ENCODE data around the gene BCAM.

The BCAM gene

DNA sequence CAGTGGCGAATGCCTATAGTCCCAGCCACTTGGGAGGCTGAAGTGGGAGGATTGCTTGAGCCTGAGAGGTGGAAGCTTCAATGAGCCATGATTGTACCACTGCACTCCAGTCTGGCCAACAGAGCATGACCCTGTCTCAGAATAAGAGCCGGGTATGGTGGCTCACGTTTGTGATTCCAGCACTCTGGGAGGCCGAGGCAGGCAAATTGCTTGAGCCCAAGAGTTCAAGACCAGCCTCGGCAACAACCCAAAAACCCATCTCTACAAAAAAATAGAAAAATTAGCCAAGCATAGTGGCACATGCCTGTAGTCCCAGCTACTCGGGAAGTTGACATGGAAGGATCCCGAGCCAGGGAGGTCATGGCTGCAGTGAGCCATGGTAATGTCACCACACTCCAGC lies 31.9 kb downstream of the BCAM start:
- TF ChIP-seq, protein P1, sequence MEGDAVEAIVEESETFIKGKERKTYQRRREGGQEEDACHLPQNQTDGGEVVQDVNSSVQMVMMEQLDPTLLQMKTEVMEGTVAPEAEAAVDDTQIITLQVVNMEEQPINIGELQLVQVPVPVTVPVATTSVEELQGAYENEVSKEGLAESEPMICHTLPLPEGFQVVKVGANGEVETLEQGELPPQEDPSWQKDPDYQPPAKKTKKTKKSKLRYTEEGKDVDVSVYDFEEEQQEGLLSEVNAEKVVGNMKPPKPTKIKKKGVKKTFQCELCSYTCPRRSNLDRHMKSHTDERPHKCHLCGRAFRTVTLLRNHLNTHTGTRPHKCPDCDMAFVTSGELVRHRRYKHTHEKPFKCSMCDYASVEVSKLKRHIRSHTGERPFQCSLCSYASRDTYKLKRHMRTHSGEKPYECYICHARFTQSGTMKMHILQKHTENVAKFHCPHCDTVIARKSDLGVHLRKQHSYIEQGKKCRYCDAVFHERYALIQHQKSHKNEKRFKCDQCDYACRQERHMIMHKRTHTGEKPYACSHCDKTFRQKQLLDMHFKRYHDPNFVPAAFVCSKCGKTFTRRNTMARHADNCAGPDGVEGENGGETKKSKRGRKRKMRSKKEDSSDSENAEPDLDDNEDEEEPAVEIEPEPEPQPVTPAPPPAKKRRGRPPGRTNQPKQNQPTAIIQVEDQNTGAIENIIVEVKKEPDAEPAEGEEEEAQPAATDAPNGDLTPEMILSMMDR (IDR thresholded peaks at IDR 0.05): no peak
- H3K4me1 ChIP-seq (ENCODE audit: control insufficient read depth in 1 of 2, insufficient read depth in 1 of 2, low read depth in 1 of 2, low read length in 1 of 2): peaks cover 13 to 15% of the 10 kb centered on the region in 2 experiments
- no peak overlapping the region for H3K4me3 ChIP-seq (ENCODE audit: low read depth in 1 of 2, low read length in 1 of 2)
- H3K27ac ChIP-seq: no peak overlapping the region
- H3K9me3 ChIP-seq: no peaks in the 10 kb centered on the region
- no peaks in the 10 kb centered on the region for H3K36me3 ChIP-seq
- no peaks in the 10 kb centered on the region for H3K27me3 ChIP-seq

DNA sequence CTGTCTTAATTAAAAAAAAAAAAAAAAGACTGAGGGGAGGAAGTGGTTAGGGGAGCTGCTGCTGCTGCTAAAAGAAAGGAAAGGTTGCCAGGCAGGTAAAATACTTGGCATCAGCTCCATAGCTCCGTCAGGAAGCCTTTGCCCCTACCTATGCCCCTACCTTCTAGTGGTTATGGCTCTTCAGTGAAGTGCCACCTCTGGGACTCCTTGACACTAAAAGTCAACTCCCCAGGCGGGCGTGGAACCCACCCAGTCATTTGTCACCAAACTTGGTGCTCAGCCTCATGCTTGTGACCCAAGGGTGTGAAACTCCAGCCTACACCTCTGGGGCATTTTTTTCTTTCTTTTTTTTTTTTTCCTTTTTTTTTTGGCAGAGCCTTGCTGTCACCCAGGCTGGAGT lies 32.3 kb downstream of the BCAM start:
- Histone ChIP-seq H3K27ac (no peak overlapping the region), H3K36me3 (no peaks in the 10 kb centered on the region), H3K9me3 (no peaks in the 10 kb centered on the region), H3K27me3 (peaks cover under 1% of the 10 kb centered on the region), H3K4me1 (ENCODE audit: control insufficient read depth in 1 of 2, insufficient read depth in 1 of 2, low read depth in 1 of 2, low read length in 1 of 2) (peaks cover 13 to 19% of the 10 kb centered on the region in 2 experiments), H3K4me3 (ENCODE audit: low read depth in 1 of 2, low read length in 1 of 2) (no peak overlapping the region)
- TF ChIP-seq, protein P1 (IDR thresholded peaks at IDR 0.05): no peak

DNA sequence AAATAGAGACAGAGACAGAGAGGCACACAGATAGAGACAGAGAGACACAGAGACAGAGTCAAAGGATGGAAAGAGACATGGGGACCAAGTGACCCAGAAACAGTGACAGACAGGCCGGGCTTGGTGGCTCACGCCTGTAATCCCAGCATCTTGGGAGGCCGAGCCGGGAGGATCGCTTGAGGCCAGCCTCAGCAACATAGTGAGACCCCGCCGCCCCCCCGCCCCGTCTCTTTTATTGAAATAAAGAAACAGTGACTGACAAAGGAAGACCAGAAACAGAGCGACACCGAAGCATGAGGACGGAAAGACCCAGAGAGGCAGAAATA lies 36.3 kb downstream of the BCAM start:
- no peaks in the 10 kb centered on the region for H3K36me3 ChIP-seq
- H3K27me3 ChIP-seq: peaks cover 29% of the 10 kb centered on the region
- peak overlapping the region; percentile 87 for H3K27ac ChIP-seq
- H3K9me3 ChIP-seq: no peaks in the 10 kb centered on the region
- peaks cover 31 to 51% of the 10 kb centered on the region in 2 experiments for H3K4me1 ChIP-seq (ENCODE audit: control insufficient read depth in 1 of 2, insufficient read depth in 1 of 2, low read depth in 1 of 2, low read length in 1 of 2)
- peak overlapping the region; percentile 68 to 88 for H3K4me3 ChIP-seq (ENCODE audit: low read depth in 1 of 2, low read length in 1 of 2)
- TF ChIP-seq, protein P1 (IDR thresholded peaks at IDR 0.05): no peak

DNA sequence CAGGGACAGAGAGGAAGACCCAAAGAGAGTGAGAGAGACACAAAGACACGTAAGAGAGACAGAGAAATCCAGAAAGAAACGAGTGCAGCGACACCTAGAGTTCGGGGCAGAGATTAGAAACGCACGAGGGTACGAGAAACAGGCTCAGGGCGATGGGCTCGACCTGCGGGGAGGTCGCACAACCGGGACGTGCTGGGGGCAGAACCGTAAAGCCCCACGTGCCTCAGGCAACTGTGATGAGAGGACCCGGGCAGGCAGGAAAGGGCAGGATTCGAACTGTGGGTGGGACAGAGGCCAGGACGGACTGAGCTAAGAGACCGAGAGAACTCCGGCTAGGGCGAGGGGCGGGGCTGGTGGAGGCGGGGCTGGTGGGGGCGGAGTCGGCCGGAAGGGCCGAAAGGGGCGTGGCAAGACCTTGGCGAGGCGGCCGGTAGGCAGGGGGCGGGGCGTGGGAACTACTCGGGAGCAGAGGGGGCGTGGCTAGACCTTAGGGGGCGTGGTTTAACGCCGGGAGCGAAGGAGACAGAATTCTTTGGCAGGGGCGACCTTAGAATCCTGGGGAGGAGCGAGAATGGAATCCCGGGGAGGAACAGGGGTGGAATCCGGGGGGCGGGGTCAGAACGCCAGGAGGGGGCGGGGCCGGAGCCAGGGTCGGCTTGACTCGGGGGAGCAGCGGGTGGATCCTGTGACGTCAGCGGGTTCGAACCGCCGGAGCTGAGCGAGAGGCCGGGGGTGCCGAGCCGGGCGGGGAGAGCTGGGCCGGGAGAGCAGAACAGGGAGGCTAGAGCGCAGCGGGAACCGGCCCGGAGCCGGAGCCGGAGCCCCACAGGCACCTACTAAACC lies 36.9 kb downstream of the BCAM start, which contains the start of gene NECTIN2:
Gene NECTIN2, plus strand, starts transcription at position 686 of the 843 bp plus-strand sequence. CDS start 229 bp downstream, outside the sequence.
- Histone ChIP-seq H3K36me3 (no peaks in the 10 kb centered on the region), H3K4me3 (ENCODE audit: low read depth in 1 of 2, low read length in 1 of 2) (peak within 1 kb of the TSS; percentile 68 to 88), H3K9me3 (no peaks in the 10 kb centered on the region), H3K27me3 (peaks cover 29% of the 10 kb centered on the region), H3K4me1 (ENCODE audit: control insufficient read depth in 1 of 2, insufficient read depth in 1 of 2, low read depth in 1 of 2, low read length in 1 of 2) (peaks cover 31 to 51% of the 10 kb centered on the region in 2 experiments), H3K27ac (peak within 1 kb of the TSS; percentile 87)
- TF ChIP-seq, protein P1 (IDR thresholded peaks at IDR 0.05): peak; percentile 70

DNA sequence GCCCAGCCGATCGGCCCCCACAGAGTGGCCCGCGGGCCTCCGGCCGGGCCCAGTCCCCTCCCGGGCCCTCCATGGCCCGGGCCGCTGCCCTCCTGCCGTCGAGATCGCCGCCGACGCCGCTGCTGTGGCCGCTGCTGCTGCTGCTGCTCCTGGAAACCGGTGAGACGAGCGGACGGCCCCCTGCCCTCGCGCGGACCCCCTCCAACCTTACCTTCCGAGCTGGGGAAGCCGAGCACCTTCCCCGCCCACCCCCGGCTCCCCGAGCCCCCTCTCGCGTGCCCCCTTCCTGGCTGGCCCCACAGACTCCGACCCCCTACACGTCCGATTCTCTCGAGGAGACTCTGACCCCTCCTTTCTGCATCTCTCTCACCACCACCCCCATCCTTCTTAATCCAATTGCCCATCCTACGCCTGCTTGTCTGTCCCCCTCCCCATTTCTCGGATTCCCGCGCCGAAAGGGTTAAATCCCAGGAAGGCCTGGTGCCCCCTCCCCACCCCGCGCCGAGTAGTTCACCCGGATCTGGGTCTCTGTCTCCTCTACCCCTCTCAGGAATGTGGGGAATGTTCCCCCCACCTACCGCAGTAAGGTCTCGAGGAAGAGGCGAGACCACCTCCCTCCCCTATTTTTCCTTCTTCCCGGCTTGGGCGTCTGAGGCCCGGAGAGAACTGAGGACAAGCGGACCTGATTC lies 37.7 kb downstream of the BCAM start:
- Histone ChIP-seq H3K27me3 (peaks cover 29% of the 10 kb centered on the region), H3K27ac (peak overlapping the region; percentile 87), H3K4me3 (ENCODE audit: low read depth in 1 of 2, low read length in 1 of 2) (peak overlapping the region; percentile 68 to 88), H3K36me3 (no peaks in the 10 kb centered on the region), H3K9me3 (no peaks in the 10 kb centered on the region), H3K4me1 (ENCODE audit: control insufficient read depth in 1 of 2, insufficient read depth in 1 of 2, low read depth in 1 of 2, low read length in 1 of 2) (peaks cover 35 to 55% of the 10 kb centered on the region in 2 experiments)
- TF ChIP-seq, protein P1 (IDR thresholded peaks at IDR 0.05): no peak
